ENCODE data around the gene NDST3. TPM values are rescaled to one million over a fixed set of nuclear protein-coding genes. Genes with fewer than 3 reads are reported as not detected.

The NDST3 gene
- 10 to 100 TPM in 1 of 4 donors, 1 to 10 TPM in 2, under 1 TPM in 1; 0.98 to 11.6 (median 4.9) TPM for total RNA-seq

DNA sequence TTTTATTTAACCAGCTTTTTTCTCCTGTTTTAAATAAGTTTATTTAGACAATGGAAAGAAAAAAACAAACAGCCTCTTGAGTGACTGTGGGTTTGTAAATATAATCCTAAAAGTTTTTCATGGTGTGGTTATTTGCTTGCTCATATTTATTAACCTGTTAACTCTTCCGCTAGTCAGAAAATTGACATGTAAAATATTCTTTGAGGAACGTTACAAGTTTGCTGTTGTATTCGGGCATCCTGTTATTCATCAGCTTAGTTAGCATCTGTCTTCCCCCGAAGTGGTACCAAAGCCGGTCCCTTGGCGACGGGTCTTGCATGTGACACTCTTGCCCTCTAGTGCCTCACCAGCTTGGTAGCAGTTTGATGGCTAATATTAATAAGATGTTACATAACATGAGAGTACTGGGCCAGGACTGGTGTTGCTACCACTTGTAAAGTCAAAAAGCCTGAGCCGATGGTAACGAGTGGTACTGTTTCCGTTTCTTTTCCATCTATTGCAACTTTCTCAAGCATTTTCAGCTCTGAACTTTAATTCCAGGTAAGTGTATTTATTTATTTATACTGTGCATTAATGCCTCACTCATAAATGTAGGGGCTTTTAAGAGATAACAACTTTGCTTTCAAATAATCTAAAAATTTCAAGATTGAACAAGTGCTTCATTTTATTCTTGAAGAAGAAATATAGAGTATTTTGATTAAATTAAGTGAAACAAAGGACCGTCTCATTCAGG is at the start of gene NDST3:
Gene NDST3, plus strand, starts transcription at position 434 of the 733 bp plus-strand sequence. CDS start 19,425 bp downstream, outside the sequence.
- H3K27me3 ChIP-seq = peaks cover 0 to 9% of the 10 kb centered on the region in 2 donors
- peak; percentile 22 to 26 for DNase-seq (ENCODE audit: low spot score in 2 of 2)

DNA sequence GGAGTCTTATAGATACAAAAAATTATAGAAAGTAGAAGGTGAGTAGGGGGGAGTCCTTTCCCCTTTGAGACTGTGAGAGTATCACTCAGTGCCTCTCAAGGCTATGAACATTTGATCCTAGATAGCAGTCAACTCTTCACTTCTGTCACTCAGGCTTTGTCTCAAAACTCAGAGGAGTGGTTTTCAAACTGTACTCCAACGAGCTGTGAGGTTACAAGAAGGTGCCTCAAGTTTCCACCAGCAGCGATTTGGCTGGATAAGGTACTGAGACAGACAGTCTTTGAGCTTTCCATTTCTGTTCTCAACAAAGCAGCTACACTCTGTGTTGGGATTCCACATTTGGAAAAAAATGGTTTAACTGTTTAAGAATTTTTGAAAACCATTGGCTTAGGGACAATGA is 48.0 kb upstream of the NDST3 start:
- Histone ChIP-seq H3K4me3 (no peak overlapping the region), H3K4me1 (no peaks in the 10 kb centered on the region), H3K27ac (no peak overlapping the region), H3K27me3 (no peaks in the 10 kb centered on the region), H3K36me3 (no peaks in the 10 kb centered on the region), H3K9me3 (no peaks in the 10 kb centered on the region)
- no peak for TF ChIP-seq POLR2A (IDR thresholded peaks at IDR 0.05)
- TF ChIP-seq, protein P1, sequence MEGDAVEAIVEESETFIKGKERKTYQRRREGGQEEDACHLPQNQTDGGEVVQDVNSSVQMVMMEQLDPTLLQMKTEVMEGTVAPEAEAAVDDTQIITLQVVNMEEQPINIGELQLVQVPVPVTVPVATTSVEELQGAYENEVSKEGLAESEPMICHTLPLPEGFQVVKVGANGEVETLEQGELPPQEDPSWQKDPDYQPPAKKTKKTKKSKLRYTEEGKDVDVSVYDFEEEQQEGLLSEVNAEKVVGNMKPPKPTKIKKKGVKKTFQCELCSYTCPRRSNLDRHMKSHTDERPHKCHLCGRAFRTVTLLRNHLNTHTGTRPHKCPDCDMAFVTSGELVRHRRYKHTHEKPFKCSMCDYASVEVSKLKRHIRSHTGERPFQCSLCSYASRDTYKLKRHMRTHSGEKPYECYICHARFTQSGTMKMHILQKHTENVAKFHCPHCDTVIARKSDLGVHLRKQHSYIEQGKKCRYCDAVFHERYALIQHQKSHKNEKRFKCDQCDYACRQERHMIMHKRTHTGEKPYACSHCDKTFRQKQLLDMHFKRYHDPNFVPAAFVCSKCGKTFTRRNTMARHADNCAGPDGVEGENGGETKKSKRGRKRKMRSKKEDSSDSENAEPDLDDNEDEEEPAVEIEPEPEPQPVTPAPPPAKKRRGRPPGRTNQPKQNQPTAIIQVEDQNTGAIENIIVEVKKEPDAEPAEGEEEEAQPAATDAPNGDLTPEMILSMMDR (IDR thresholded peaks at IDR 0.05) = no peak
- TF ChIP-seq EP300 (IDR thresholded peaks at IDR 0.05) = no peak
- 44 to 62% methylated on average over 2 of the region's 2 CpGs for WGBS, 2 donors
- no peak for DNase-seq (ENCODE audit: low spot score in 2 of 2)

More for the DNA sequence above, at the start of gene NDST3:
- no peaks in the 10 kb centered on the region for H3K36me3 ChIP-seq
- no peak for TF ChIP-seq EP300 (IDR thresholded peaks at IDR 0.05)
- no peak for TF ChIP-seq POLR2A (IDR thresholded peaks at IDR 0.05)
- TF ChIP-seq, protein P1 (IDR thresholded peaks at IDR 0.05) = peak; percentile 33 to 55 (median 42)
- no peaks in the 10 kb centered on the region for H3K9me3 ChIP-seq
- peak within 1 kb of the TSS; percentile 44 to 68 (median 52) for H3K4me3 ChIP-seq
- peak within 1 kb of the TSS in 3 of 4 donors; percentile 64 to 74 (median 65) for H3K27ac ChIP-seq
- H3K4me1 ChIP-seq = peaks cover 0 to 15% (median 0%) of the 10 kb centered on the region in 4 donors
- 19 to 20% methylated on average over 11 of the region's 11 CpGs for WGBS, 2 donors

DNA sequence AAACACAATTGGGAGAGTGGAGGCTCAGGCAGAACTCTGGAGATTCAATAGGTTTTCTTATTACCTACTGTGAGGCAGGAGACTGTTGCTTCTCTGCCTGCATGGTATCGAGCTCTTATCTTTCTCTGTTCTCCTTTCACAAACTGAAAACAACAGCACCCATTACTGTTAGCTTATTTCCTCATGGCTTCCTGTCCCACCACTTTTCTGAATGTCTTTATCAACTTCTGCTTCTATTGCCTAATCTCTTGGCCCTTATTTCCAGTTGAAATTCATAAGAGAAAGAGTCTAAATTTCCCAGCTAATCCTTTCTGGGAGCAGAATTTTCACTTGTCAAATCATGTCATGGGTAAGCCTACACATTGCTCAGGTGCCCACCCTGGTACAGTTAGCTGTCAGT is 46.8 kb upstream of the NDST3 start:
- H3K27ac ChIP-seq = no peak overlapping the region
- DNase-seq (ENCODE audit: low spot score in 2 of 2) = no peak
- H3K4me3 ChIP-seq = no peak overlapping the region
- no peaks in the 10 kb centered on the region for H3K4me1 ChIP-seq
- no peaks in the 10 kb centered on the region for H3K9me3 ChIP-seq
- no peaks in the 10 kb centered on the region for H3K36me3 ChIP-seq
- TF ChIP-seq POLR2A (IDR thresholded peaks at IDR 0.05) = no peak
- no peak for TF ChIP-seq EP300 (IDR thresholded peaks at IDR 0.05)
- TF ChIP-seq, protein P1 (IDR thresholded peaks at IDR 0.05) = no peak
- no peaks in the 10 kb centered on the region for H3K27me3 ChIP-seq
- 57 to 71% methylated on average over 1 of the region's 1 CpG for WGBS, 2 donors

DNA sequence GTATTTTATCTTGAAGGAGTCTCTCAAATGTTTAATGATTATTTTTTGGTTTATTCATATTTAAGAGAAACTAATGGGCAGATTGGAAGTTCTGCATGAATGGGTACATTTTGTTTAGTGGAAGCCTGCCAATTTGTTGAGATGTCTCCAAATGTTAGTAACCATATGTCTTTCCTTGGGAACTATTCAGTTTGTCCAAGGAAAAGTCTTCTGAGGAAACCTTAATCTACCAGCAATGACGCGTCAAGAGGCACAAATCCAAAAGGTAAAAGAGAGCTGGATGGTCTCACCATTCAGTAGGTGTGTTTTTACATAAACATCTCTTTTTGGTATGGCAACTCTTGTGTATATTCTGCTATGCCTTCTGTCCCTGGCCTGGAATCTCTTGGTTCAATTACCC is 37.4 kb upstream of the NDST3 start:
- H3K4me1 ChIP-seq = no peaks in the 10 kb centered on the region
- H3K9me3 ChIP-seq = no peaks in the 10 kb centered on the region
- H3K36me3 ChIP-seq = no peaks in the 10 kb centered on the region
- H3K4me3 ChIP-seq = no peak overlapping the region
- WGBS, 2 donors = 96 to 100% methylated on average over 2 of the region's 2 CpGs
- no peak overlapping the region for H3K27ac ChIP-seq
- DNase-seq (ENCODE audit: low spot score in 2 of 2) = no peak
- TF ChIP-seq EP300 (IDR thresholded peaks at IDR 0.05) (no peak), POLR2A (IDR thresholded peaks at IDR 0.05) (no peak)
- TF ChIP-seq, protein P1 (IDR thresholded peaks at IDR 0.05) = no peak
- H3K27me3 ChIP-seq = no peaks in the 10 kb centered on the region

DNA sequence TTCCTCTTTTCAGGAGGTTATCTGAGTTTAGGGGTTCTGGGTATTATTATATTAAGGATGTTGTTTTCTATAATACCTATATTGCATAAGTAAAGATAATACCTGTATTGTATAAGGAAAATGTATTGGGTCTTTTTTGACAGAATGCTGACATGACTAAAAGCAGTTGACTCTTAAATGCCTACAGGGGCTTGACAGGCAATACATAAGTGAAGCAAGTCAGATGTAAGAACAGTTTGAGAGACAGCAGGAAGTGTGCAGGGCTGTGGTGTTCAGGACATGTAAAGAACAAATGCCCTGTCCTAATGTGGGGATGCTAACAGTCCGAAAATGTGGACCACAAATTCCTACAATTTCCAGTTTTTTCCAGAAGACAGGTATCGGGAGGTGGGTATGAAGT is 30.2 kb upstream of the NDST3 start:
- no peaks in the 10 kb centered on the region for H3K27me3 ChIP-seq
- H3K4me3 ChIP-seq = no peak overlapping the region
- H3K9me3 ChIP-seq = no peaks in the 10 kb centered on the region
- no peak overlapping the region for H3K27ac ChIP-seq
- H3K4me1 ChIP-seq = no peaks in the 10 kb centered on the region
- no peaks in the 10 kb centered on the region for H3K36me3 ChIP-seq
- no peak for DNase-seq (ENCODE audit: low spot score in 2 of 2)
- WGBS, 2 donors = 92% methylated on average over 2 of the region's 2 CpGs
- TF ChIP-seq EP300 (IDR thresholded peaks at IDR 0.05) = no peak
- TF ChIP-seq POLR2A (IDR thresholded peaks at IDR 0.05) = no peak
- TF ChIP-seq, protein P1 (IDR thresholded peaks at IDR 0.05) = no peak

Data from tibial nerve (tissue), 4 donors.